PFSK-1 (cell line): ENCODE measurements around the gene C22orf39.

Source experiments
- FOXP2 ChIP-seq: optimal IDR thresholded peaks from 2 replicates; pipeline ENCODE3; 2011; ENCODE audit warnings: borderline replicate concordance, control low read depth, inconsistent platforms; ENCODE audit not compliant: insufficient read depth; ENCODE audit errors: extremely low read length, extremely low read depth
- POLR2AphosphoS5 ChIP-seq: IDR thresholded peaks from 2 replicates; pipeline ENCODE4 v1.6.1; 2012; ENCODE audit warnings: low read depth, mild to moderate bottlenecking, control low read depth, low read length, moderate library complexity
- SIN3A ChIP-seq: IDR thresholded peaks from 2 replicates; pipeline ENCODE4 v1.6.1; 2012; ENCODE audit warnings: mild to moderate bottlenecking, low read length, moderate library complexity, borderline replicate concordance; ENCODE audit not compliant: insufficient read depth
- TAF1 ChIP-seq: IDR thresholded peaks from 2 replicates; pipeline ENCODE4 v1.6.1; 2012; ENCODE audit warnings: low read length, control low read depth, borderline replicate concordance; ENCODE audit not compliant: insufficient read depth
- TF ChIP-seq, protein P1 (sequence below), 2 experiments: IDR thresholded peaks; 2 replicates each; pipeline versions ENCODE4 v1.6.1 to v1.8.0; 2011 to 2012; ENCODE audit warnings: low read depth in 2 of 2, low read length in 2 of 2, control low read depth in 1 of 2, inconsistent platforms in 1 of 2, mild to moderate bottlenecking in 1 of 2, moderate library complexity in 1 of 2; ENCODE audit not compliant: insufficient read depth in 1 of 2

- no peak for TF ChIP-seq POLR2AphosphoS5
- TF ChIP-seq SIN3A: no peak
- TF ChIP-seq, protein P1, sequence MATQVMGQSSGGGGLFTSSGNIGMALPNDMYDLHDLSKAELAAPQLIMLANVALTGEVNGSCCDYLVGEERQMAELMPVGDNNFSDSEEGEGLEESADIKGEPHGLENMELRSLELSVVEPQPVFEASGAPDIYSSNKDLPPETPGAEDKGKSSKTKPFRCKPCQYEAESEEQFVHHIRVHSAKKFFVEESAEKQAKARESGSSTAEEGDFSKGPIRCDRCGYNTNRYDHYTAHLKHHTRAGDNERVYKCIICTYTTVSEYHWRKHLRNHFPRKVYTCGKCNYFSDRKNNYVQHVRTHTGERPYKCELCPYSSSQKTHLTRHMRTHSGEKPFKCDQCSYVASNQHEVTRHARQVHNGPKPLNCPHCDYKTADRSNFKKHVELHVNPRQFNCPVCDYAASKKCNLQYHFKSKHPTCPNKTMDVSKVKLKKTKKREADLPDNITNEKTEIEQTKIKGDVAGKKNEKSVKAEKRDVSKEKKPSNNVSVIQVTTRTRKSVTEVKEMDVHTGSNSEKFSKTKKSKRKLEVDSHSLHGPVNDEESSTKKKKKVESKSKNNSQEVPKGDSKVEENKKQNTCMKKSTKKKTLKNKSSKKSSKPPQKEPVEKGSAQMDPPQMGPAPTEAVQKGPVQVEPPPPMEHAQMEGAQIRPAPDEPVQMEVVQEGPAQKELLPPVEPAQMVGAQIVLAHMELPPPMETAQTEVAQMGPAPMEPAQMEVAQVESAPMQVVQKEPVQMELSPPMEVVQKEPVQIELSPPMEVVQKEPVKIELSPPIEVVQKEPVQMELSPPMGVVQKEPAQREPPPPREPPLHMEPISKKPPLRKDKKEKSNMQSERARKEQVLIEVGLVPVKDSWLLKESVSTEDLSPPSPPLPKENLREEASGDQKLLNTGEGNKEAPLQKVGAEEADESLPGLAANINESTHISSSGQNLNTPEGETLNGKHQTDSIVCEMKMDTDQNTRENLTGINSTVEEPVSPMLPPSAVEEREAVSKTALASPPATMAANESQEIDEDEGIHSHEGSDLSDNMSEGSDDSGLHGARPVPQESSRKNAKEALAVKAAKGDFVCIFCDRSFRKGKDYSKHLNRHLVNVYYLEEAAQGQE (IDR thresholded peaks at IDR 0.05; ENCODE audit: insufficient read depth in 1 of 2, low read depth in 2 of 2, low read length in 2 of 2): no peak
- no peak for TF ChIP-seq FOXP2
- no peak for TF ChIP-seq TAF1
Measured at GRCh38 chr22:19410941-19411689, 36.4 kb downstream of the C22orf39 start.
